Activated T-cell treated with anti-CD3 and anti-CD28 coated beads, Interleukin-2, amount 50 U/mL, for 24 hours (primary cell): ENCODE data around the gene ZGPAT.
"Not testable (repeated sequence)": the region's sequence is repeated elsewhere in the genome, so short reads cannot be mapped to it uniquely, and the experiment has no call there.

Experiments used
- DNase-seq: peaks from one replicate; pipeline ENCODE4 v3.0.0-alpha.2; 2020
- H3K27ac Mint-ChIP-seq: 2 replicates; pipeline ENCODE4 v1.8.0; 2020; ENCODE audit warnings: mild to moderate bottlenecking, mixed read lengths
- H3K27me3 Mint-ChIP-seq: 2 replicates; pipeline ENCODE4 v1.8.0; 2020; ENCODE audit warnings: mixed read lengths
- H3K36me3 Mint-ChIP-seq: 2 replicates; pipeline ENCODE4 v1.8.0; 2020; ENCODE audit warnings: low read depth, mixed read lengths
- H3K4me1 Mint-ChIP-seq: 2 replicates; pipeline ENCODE4 v1.8.0; 2020; ENCODE audit warnings: low read depth, mixed read lengths
- H3K4me3 Mint-ChIP-seq: 2 replicates; pipeline ENCODE4 v1.8.0; 2020; ENCODE audit warnings: mild to moderate bottlenecking, moderate library complexity, mixed read lengths
- H3K9me3 Mint-ChIP-seq: 2 replicates; pipeline ENCODE4 v1.8.0; 2020; ENCODE audit warnings: mixed read lengths

ZGPAT gene

DNA sequence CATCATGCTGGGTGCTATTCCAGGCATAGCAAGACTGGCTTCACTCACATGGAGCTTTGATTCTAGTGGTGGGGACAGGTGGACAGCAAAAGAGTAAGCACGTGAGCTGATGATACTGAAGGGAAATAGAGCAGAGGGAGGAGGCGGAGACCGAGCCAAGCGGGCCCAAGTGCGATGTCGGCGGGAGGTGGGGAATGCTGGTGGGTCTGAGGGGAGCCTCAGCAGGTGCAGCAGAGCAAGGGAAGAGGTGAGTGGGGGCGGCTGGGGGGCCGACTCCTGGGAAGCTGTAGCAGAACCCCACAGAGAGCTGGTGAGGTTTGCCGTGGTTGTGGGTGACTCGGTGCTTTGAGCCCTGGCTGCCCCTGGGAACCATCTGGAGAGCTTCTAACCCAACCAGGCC, 39.5 kb upstream of the ZGPAT start:
- Mint-ChIP-seq H3K9me3 (no peaks in the 10 kb centered on the region), H3K27ac (no peak overlapping the region), H3K27me3 (no peaks in the 10 kb centered on the region), H3K4me1 (no peaks in the 10 kb centered on the region), H3K36me3 (peaks cover 69% of the 10 kb centered on the region), H3K4me3 (no peak overlapping the region)
- no peak for DNase-seq

DNA sequence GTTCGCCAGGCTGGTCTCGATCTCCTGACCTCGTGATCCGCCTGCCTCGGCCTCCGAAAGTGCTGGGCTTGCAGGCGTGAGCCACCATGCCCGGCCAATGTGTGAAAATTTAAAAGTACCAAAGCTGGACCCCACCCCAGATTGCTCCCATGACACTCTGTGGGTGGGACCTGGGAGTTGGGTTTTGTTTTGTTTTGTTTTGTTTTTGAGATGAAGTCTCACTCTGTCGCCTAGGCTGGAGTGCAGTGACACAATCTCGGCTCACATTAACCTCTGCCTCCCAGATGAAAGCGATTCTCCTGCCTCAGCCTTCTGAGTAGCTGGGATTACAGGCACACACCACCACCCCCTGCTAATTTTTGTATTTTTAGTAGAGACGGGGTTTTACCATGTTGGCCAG, 36.1 kb upstream of the ZGPAT start:
- H3K9me3 Mint-ChIP-seq, H3K4me1 Mint-ChIP-seq, H3K27me3 Mint-ChIP-seq, DNase-seq, H3K27ac Mint-ChIP-seq, H3K4me3 Mint-ChIP-seq: not testable (repeated sequence)
- H3K36me3 Mint-ChIP-seq = peaks cover 71% of the 10 kb centered on the region

DNA sequence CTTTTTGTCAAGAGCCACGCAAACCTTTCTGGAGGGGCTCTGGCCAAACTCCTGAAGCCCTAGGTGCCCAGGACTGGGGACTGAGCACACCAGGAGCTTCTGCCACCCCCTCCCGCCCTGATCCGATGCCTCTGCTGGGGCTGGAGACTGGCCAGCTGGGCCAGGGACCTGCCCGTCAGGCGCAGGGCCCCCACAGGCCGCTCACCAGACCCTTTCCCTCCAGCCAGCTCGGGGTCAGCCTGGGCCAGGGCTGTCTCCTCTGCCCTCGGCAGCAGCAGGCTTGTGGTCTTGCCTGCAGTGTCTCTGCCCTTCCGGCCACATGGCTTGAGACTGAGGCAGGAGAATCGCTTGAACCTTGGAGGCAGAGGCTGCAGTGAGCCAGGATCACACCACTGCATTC, 35.2 kb upstream of the ZGPAT start:
- H3K36me3 Mint-ChIP-seq = peaks cover 70% of the 10 kb centered on the region

DNA sequence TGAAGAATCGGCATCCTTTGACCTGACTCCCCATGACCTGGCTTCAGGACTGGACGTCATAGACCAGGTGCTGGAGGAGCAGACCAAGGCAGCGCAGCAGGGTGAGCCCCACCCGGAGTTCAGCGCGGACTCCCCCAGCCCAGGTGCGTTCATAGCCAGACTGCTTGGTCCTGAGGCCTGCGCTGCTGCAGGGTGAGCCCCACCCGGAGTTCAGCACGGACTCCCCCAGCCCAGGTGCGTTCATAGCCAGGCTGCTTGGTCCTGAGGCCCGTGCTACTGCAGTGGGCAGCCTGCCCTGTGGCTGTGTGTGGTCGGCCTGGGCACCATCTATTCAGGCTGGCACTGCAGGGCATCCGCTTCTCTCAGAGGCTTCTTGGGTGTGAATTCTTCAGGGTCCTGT, 33.9 kb upstream of the ZGPAT start:
- no peak overlapping the region for H3K27ac Mint-ChIP-seq
- DNase-seq = no peak
- H3K4me1 Mint-ChIP-seq = no peaks in the 10 kb centered on the region
- H3K9me3 Mint-ChIP-seq = no peaks in the 10 kb centered on the region
- no peaks in the 10 kb centered on the region for H3K27me3 Mint-ChIP-seq
- no peak overlapping the region for H3K4me3 Mint-ChIP-seq
- H3K36me3 Mint-ChIP-seq = peaks cover 69% of the 10 kb centered on the region

More for the DNA sequence above, 35.2 kb upstream of the ZGPAT start:
- Mint-ChIP-seq H3K9me3 (no peaks in the 10 kb centered on the region), H3K4me3 (no peak overlapping the region), H3K4me1 (no peaks in the 10 kb centered on the region), H3K27me3 (no peaks in the 10 kb centered on the region), H3K27ac (no peak overlapping the region)
- no peak for DNase-seq

DNA sequence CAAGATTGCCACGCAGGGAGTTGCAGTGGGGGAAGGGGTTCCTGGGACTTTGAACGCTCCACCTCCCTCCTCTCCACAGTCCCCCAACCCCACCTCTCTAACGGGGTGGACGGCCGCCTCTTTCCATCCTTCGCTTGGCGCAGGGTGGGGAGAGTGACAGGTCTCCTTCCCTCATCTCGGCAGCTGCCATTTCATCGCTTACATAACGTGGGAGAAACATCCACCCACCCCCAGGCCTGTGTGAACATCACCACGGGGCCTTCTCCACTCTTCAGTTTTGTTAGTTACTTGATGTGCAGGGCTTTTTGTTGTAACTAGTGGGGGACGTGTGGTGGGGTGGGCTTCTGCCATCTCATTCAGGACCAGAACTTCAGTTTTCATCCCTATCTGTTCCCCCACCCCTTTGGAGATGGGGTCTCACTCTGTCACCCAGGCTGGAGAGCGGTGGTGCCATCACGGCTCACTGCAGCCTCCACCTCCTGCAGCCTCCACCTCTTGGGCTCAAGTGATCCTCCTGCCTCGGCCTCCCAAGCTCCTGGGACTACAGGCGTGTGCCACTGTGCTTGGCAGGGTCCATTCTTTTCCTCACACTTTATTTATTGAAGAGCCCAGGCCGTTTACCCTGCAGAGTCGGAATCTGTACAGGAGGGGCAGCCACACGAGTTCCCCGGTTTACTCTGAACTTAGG, 32.0 kb upstream of the ZGPAT start:
- no peaks in the 10 kb centered on the region for H3K9me3 Mint-ChIP-seq

DNA sequence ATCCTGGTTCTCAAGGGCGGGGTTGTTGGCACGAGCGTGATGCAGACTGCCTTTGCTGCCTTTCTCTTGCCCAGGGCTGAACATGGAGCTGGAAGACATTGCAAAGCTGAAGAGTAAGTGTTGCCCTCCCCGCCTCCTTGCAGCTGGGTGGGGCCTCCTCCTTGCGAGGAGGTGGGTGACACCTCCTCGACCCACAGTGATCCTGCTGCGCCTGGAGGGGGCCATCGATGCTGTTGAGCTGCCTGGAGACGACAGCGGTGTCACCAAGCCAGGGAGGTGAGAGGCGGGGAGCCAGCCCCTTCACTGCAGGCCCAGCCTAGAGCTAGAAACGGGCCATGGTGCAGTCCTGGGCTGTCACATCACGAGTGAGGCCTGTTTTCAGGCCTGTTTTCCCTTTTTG, 29.8 kb upstream of the ZGPAT start:
- Mint-ChIP-seq H3K36me3 (peaks cover 67% of the 10 kb centered on the region), H3K27me3 (no peaks in the 10 kb centered on the region), H3K4me3 (no peak overlapping the region), H3K9me3 (no peaks in the 10 kb centered on the region), H3K4me1 (no peaks in the 10 kb centered on the region), H3K27ac (no peak overlapping the region)
- DNase-seq = no peak

More for the DNA sequence above, 32.0 kb upstream of the ZGPAT start:
- no peak for DNase-seq
- Mint-ChIP-seq H3K4me1 (no peaks in the 10 kb centered on the region), H3K27me3 (no peaks in the 10 kb centered on the region), H3K4me3 (no peak overlapping the region), H3K27ac (no peak overlapping the region), H3K36me3 (peaks cover 68% of the 10 kb centered on the region)

DNA sequence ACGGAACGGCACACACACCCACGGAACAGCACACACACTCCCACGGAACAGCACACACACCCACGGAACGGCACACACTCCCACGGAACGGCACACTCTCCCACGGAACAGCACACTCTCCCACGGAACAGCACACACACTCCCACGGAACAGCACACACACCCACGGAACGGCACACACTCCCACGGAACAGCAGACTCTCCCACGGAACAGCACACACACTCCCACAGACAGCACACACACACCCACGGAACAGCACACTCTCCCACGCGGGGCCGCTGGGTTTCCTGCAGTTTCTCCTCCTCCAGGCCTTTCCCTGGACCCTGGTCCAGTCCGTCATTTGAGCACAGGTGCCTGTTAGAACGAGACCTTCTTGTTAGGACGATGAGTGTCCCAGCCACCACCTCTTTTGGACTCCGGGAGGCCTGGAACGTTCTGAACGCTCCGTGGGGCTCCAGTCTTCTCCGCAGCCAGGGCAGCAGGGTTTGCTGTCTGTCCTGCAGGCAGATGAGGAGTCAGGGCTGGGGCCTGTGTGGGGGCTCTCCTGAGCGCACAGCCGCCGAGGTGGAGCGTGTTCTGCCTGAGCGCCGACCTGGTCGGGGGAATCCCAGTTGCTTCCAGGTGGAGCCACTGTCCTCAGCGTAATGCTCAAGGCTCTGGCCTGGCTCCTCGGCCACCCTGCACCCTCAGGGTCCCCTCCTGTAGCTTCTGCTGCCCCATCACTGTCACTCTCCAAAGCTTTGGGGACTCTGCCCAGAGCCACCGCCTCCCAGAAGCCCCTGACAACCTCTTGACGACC, 29.0 kb upstream of the ZGPAT start:
- Mint-ChIP-seq H3K27ac (no peak overlapping the region), H3K36me3 (peaks cover 64% of the 10 kb centered on the region), H3K4me1 (peaks cover 5% of the 10 kb centered on the region), H3K27me3 (no peaks in the 10 kb centered on the region), H3K9me3 (no peaks in the 10 kb centered on the region), H3K4me3 (no peak overlapping the region)
- no peak for DNase-seq

DNA sequence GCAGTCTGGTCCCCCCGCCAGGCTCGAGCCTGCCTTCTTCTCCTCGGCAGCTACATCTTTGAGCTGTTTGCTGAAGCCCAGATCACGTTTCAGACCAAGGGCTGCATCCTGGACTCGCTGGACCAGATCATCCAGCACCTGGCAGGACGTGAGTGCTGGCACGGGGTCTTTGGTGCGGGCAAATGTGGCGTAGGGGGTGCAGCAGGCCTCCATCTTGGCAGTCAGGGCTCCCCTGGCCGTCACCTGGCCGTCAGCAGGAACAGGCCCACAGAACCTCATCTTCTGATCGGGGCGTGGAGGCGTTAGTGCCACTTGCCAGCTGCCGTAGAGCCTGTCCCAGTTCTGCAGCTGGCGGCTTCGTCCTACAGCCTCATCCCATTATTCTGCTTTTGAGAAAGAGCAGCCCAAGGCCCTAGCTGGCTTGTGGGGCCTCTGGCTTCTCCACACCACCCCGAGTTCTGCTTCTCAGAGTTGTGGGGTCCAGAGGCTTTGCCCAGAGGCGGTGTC, 28.0 kb upstream of the ZGPAT start:
- H3K27me3 Mint-ChIP-seq = no peaks in the 10 kb centered on the region
- DNase-seq = no peak
- no peaks in the 10 kb centered on the region for H3K9me3 Mint-ChIP-seq
- no peak overlapping the region for H3K4me3 Mint-ChIP-seq
- no peak overlapping the region for H3K27ac Mint-ChIP-seq
- H3K4me1 Mint-ChIP-seq = peaks cover 8% of the 10 kb centered on the region
- H3K36me3 Mint-ChIP-seq = peaks cover 57% of the 10 kb centered on the region

DNA sequence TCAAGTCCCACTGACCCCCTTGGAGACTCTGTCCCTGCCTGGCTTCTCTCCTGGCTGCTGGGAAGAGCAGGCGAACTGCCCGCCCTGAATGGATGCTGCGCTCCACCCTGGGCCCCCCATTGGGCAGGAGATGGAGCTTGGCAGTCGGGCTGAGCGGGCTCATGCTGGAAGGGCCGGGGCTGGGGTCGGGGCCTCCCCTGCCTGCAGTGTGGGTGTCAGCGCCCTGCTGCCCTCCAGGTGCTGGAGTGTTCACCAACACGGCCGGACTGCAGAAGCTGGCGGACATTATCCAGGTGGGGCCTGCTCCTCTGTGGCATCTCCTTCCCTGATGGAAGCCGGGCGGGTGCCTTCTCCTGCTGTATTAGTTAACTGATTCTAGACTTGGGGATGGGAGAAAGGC, 27.4 kb upstream of the ZGPAT start:
- no peaks in the 10 kb centered on the region for H3K9me3 Mint-ChIP-seq
- peaks cover 11% of the 10 kb centered on the region for H3K4me1 Mint-ChIP-seq
- H3K36me3 Mint-ChIP-seq = peaks cover 54% of the 10 kb centered on the region
- no peak overlapping the region for H3K27ac Mint-ChIP-seq
- no peak overlapping the region for H3K4me3 Mint-ChIP-seq
- H3K27me3 Mint-ChIP-seq = no peaks in the 10 kb centered on the region
- no peak for DNase-seq

DNA sequence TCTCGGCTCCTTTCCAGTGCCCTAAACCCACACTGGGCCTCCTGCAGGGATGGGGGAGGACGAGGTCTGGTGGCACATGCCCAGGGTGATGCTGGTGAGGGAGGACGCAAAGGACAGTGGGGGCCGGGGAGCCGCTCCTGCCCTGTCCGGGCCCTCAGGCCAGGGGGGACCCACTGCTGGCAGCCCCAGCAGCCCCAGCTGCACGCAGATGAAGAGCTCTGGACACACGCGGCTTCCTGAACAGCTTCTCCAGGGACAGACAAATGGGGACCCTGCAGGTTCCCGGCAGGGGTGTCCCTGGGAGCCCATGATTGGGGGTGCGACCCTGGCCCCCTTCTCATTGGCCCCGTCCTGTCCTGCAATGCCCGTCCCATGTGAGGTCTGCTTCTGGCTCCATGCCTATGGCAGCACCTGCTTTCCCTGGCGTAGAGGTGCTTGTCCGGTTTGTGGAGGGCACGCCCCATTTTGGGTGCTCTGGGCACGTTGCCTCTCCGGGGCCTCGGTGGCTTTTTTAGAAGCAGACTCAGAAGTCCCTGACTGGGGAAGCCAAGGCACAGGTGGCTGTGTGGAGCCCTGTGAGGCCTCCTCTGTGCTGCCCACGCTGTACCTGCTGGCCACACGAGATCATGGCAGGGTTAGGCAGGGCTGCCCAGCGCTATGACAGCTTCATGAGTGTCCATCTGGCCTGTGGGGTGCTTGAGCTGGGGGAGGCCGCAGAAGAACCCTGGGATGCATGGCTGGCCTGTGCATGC, 26.8 kb upstream of the ZGPAT start:
- H3K36me3 Mint-ChIP-seq = peaks cover 48% of the 10 kb centered on the region
- no peak overlapping the region for H3K27ac Mint-ChIP-seq
- H3K9me3 Mint-ChIP-seq = no peaks in the 10 kb centered on the region
- H3K4me1 Mint-ChIP-seq = peaks cover 11% of the 10 kb centered on the region
- H3K27me3 Mint-ChIP-seq = no peaks in the 10 kb centered on the region
- no peak for DNase-seq
- H3K4me3 Mint-ChIP-seq = no peak overlapping the region

DNA sequence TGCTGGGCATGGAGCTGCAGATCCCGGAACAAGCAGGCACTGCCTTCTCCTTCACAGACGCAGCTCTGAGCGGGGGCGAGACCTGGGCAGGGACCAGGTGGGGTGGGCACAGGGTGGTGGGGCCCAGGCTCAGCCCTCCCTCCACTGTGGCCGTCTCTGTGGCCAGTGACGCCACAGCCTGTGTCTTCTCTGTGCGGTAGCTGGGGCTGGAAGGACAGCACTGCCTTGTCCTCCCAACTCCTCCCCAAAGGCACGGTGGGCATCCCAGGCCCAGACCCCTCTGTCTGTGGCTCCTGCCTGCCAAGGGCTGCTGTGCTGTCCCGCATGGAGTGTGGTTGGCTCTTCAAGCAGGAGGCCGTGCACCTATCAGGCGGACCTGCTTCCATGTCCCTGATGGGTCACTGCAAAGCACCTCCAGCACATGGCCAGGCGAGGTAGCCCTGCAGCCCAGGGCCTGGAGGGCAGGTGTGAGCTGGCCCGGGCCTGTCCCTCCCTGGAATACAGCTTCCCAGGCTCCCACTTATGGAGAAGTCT, 26.2 kb upstream of the ZGPAT start:
- peaks cover 44% of the 10 kb centered on the region for H3K36me3 Mint-ChIP-seq
- no peak overlapping the region for H3K27ac Mint-ChIP-seq
- no peaks in the 10 kb centered on the region for H3K9me3 Mint-ChIP-seq
- peaks cover 15% of the 10 kb centered on the region for H3K4me1 Mint-ChIP-seq
- no peak overlapping the region for H3K4me3 Mint-ChIP-seq
- DNase-seq = no peak
- H3K27me3 Mint-ChIP-seq = no peaks in the 10 kb centered on the region

DNA sequence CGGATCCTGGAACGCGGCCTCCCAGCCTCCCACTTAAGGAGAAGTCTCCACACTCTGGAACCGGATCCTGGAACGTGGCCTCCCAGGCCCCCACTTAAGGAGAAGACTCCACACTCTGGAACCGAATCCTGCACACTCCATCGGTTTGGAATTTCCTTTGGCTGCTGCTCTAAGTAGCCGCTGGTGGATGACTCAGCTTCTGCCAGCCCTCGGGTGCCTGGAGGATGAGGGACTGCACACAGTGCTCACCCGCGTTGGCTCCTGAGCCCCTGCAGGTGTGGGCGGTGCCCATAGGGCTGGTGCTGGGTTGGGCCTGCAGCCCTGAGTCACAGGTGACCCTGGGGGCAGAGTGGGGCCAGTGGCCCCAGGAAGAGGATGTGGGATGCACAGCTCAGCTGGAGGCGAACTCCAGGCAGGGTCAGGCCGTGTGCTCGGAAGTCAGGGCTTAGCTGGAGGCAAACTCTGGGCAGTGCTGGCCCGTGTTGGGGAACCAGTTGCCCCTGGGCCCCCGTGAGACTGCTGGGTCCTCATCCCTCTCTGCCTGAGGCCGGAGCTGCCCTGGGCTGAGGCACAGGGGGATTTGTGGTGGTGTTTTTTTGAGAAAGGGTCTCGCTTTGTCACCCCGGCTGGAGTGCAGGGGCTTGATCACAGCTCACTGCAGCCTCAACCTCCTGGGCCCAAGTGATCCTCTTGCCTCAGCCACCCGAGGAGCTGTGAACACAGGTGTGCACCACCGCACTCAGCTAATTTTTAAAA, 25.3 kb upstream of the ZGPAT start:
- no peak for DNase-seq
- H3K27me3 Mint-ChIP-seq = no peaks in the 10 kb centered on the region
- H3K4me1 Mint-ChIP-seq = peaks cover 22% of the 10 kb centered on the region
- H3K27ac Mint-ChIP-seq = no peak overlapping the region
- peaks cover 37% of the 10 kb centered on the region for H3K36me3 Mint-ChIP-seq
- no peaks in the 10 kb centered on the region for H3K9me3 Mint-ChIP-seq
- H3K4me3 Mint-ChIP-seq = no peak overlapping the region

DNA sequence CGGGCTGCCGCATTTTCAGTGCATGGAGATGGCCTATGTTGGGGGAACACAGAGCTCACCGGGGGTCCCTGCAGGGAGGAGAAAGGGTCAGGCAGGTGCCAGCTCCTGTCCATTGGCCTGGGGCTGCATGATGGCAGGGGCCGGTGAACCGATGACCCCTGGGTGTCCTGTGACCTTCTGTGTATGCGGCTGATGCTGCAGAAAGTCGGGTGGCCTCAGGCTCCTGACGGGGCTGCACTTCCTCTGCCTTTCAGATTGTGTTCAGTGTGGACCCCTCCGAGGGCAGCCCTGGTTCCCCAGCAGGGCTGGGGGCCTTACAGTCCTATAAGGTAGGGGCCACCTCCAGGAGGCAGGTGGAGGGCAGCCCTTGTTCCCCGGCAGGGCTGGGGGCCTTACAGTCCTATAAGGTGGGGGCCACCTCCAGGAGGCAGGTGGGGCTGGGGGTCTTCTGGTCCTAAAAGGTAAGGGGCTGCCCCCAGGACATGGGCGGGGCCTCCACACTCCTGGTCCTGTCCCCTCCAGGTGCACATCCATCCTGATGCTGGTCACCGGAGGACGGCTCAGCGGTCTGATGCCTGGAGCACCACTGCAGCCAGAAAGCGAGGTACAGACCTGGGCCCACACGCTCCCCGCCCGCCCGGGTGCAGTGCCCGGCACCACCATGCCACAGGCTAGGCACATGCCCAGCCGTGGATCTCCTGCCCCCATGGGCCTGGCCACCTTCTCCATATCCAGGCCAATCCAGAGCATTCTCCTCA, 22.4 kb upstream of the ZGPAT start:
- H3K27ac Mint-ChIP-seq = no peak overlapping the region
- peaks cover 24% of the 10 kb centered on the region for H3K4me1 Mint-ChIP-seq
- no peaks in the 10 kb centered on the region for H3K9me3 Mint-ChIP-seq
- H3K27me3 Mint-ChIP-seq = no peaks in the 10 kb centered on the region
- H3K36me3 Mint-ChIP-seq = peaks cover 18% of the 10 kb centered on the region
- DNase-seq = no peak
- H3K4me3 Mint-ChIP-seq = no peak overlapping the region
